Fibroblast of peridontal ligament (primary cell): ENCODE results near the gene KLHL36.

Experiments used
- DNase-seq: peaks from one replicate; pipeline ENCODE4 v3.0.0-alpha.2; 2010; ENCODE audit errors: extremely low read depth

The KLHL36 gene

GRCh38 chr16:84647828-84648594 is at the start of gene KLHL36:
Gene KLHL36 (plus strand): TSS chr16:84648511. CDS start chr16:84650868, 2,357 bp downstream.
- no peak for DNase-seq

GRCh38 chr16:84599521-84600202 is 48.6 kb upstream of the KLHL36 start:
- DNase-seq, result peak; percentile 80

DNA sequence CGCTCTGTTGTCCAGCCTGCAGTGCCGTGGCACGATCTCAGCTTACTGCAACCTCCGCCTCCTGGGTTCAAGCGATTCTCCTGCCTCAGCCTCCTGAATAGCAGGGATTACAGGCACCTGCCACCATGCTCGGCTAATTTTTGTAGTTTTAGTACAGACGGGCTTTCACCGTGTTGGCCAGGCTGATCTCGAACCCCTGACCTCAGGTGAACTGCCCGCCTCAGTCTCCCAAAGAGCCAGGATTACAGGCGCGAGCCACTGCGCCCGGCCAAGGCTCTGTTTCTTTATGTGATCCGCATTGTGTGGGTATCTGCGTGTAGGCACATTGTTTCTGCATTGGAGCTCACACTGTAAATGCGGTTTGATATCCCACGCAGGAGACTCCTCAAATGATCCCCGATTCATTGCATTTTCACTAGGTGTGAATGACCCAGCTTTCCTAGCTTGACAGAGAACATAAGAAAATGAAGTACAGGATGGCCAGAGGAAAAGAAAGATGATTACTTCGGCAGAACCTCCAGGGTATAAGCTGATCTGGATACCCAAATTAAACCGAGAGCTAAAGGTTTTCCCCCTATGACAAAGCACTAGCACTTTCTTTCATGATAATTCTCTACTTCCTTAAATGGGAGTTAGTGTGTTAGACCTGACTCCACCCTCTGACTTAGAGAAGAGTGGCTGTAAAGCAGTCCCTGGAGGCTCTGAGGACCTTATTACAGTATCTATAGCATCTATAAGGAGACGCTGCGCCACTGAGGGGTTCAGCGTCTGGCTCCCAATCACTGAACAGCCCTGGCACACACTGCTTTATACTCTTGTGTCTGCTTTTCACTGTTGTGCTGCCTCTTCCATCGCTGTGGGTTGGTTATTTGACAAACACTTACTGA is 47.7 kb upstream of the KLHL36 start:
- DNase-seq, result peak; percentile 41

- peak; percentile 99 for DNase-seq
Observed at GRCh38 chr16:84603140-84603816, 45.0 kb upstream of the KLHL36 start.

DNA sequence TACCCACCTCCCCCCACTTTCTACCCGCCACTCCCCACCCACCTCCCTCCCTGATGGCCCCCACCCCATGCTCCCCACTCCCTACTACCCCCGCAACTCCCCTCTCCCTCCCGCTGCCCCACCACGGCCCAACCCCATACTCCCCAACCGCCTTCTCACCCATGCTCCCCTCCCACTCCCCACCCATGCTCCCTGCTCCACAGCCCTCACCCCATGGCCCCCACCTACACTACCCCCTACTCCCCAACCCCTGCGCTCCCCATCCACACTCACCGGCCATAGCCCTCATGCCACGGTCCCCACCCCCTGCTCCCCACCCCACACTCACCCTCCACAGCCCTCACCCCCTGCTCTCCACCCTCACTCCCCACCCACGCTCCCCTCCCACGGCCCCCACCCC is 44.4 kb upstream of the KLHL36 start:
- no peak for DNase-seq

GRCh38 chr16:84604477-84605013 is 43.8 kb upstream of the KLHL36 start:
- no peak for DNase-seq

- DNase-seq, result peak; percentile 11
Observed at GRCh38 chr16:84605339-84605848, 42.9 kb upstream of the KLHL36 start.

DNA sequence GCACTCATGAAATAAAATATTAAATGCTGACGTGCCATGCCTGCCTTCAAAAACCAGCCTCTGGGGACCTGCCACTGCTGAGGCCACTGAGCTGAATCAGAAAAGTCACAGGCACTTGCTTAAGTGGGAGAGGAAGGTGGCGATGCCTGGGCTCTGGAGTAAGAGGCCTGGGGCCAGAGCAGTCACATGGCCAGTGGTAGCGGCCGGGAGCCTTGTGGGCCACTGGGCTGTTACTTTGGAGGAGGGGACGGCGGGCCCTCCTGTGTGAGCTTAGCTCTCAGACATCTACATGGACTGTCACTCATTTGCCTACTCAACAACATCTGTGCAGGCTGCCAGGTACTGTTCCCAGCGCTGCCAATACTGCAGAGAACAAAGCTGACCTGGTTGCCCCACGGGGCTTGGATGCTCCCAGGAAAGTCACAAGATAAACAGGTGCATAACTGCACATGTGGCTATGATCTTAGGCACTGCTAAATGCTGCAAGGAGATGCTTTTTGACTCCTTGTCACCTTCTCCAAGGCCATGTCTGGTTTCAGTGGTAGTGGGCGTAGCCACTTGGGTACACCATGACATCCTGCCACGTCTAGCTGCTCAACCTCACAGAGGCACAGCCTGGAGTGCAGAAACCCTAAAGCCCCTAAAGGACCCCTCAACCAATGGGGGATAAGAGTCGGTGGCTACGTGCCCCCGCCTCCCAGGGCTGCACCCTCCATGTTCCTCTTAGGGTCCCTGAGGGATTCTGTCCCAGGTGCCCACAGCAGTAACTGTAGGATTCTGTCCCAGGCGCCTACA is 42.0 kb upstream of the KLHL36 start:
- no peak for DNase-seq

DNA sequence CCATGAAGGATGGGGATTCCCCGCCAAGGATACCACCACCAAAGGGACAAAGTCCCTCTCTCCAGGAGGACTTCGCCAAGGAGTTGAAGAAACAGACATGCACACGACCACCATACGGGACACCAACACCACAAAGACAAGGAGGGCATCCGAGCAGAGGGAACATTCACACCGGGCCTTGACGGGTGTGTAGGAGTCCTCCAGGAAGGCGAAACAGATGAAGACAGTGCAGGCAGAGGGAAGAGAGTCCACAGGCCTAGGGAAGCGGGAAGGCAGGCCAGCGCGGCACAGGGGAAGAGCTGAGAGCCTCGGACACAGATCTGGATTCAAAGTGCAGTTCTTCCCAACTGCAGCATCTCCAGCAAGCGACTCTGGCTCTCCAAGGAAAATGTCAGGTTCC is 41.2 kb upstream of the KLHL36 start:
- no peak for DNase-seq

DNA sequence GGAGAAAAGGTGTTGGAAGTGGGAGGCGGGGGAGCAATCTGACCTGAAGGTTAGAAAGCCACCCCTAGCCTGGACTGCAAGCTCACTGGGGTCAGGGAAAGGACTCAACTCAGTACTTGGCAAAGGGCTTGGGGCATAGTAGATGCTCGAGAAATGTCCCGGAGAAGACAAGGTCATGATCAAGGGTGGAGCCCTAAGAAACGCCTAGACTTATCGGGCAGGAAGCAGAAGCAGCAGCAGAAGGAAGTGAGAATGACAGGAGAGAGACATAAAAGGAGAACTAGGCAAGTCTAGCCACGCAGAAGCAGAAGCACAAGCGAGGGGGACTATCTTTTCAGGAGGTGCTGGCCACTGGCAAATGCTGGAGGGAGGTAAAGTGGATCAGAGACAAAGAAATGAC is 40.6 kb upstream of the KLHL36 start:
- no peak for DNase-seq

DNA sequence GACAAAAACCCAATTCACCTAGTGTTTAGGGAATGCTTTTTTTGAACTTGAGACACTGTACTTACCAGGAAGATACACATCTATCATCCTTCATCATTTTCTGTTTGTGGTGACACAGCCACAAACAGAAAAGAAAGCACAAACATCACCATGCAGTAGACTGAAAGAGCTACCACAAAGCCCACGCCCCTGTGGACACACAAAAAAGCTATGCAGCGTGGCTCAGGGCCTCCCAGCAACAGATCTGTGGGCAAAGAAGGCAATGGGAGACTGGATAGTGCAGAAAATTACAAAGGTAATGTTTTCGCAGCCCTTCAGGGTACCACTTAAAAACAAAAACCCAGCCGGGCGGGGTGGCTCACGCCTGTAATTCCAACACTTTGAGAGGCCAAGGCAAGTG is 40.0 kb upstream of the KLHL36 start:
- no peak for DNase-seq

DNA sequence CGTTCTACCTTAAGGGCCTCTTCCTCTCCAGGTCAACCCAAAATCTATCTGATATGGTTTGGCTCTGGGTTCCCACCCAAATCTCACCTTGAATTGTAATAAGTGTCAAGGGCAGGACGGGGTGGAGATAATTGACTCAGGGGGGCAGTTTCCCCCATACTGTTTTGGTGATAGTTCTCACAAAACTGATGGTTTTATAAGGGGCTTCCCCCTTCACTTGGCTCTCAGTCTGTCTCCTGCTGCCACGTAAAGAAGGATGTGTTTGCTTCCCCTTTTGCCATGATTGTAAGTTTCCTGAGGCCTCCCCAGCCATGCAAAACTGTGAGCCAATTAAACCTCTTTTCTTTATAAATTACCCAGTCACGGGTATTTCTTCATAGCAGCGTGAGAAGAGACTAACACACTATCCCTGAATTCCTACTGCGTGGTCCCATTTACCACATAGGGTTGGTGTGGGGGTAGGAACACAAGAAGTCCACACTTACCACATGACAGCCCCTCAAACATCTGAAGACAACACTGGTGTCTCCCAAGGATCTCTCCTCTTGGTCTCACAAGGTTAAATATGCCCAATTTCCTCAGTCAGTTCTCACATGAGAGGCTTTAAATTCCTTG is 38.6 kb upstream of the KLHL36 start:
- DNase-seq, result no peak

DNA sequence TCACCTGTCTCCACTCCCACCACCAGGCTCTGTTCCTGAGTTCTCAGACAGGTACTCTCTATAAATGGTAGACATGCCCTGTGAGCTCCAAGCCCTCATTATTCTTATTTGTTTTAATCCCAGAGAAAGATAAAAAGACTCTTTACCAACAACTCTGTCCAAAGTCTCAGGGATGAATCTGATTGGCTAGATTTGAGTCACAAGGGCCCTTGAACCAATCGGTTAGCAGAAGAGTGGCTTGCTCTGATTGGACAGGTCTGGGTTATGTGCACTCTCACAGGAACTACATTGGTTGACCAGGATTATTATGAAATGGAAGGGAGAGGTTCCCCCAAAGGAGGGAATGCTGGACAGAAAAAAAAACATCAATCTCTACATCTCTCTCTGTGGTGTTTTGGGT is 37.9 kb upstream of the KLHL36 start:
- DNase-seq, result peak; percentile 23

GRCh38 chr16:84611041-84611440 is 37.3 kb upstream of the KLHL36 start:
- peak; percentile 92 for DNase-seq

GRCh38 chr16:84612686-84613085 is 35.6 kb upstream of the KLHL36 start:
- no peak for DNase-seq

DNA sequence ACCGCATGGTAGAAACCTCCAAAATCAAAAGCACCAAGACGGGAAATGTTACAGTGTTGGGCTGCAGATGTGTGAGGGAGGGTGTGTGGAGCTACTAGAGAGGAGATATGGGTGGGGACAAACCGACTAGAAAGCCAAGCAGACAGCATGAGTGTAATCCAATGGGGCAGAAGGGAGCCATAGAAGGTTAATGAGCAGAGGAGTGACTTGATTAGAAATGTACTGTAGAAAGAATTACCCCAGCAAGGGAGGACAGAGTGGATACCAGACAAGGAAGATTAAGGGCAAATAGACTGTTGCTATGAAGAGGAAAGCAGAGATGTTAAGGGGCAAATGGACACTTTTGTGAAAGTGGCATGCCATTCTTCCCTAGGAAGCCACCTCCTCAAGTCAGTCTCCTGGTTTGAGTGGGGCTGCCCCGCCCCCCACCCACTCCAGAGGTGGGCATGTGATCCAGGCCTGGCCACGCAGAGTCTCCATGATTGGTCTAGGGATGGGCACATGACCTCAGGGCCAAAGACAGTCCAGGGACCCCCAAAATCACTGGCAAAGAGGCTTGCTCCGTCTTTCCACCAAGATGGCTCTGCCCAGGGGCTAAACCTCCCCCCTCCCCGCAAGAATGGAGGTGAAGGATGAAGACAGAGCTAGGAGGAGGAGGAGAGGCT is 34.8 kb upstream of the KLHL36 start:
- no peak for DNase-seq

GRCh38 chr16:84614073-84614459 is 34.2 kb upstream of the KLHL36 start:
- DNase-seq, result no peak

GRCh38 chr16:84614623-84614967 is 33.7 kb upstream of the KLHL36 start:
- DNase-seq, result no peak

DNA sequence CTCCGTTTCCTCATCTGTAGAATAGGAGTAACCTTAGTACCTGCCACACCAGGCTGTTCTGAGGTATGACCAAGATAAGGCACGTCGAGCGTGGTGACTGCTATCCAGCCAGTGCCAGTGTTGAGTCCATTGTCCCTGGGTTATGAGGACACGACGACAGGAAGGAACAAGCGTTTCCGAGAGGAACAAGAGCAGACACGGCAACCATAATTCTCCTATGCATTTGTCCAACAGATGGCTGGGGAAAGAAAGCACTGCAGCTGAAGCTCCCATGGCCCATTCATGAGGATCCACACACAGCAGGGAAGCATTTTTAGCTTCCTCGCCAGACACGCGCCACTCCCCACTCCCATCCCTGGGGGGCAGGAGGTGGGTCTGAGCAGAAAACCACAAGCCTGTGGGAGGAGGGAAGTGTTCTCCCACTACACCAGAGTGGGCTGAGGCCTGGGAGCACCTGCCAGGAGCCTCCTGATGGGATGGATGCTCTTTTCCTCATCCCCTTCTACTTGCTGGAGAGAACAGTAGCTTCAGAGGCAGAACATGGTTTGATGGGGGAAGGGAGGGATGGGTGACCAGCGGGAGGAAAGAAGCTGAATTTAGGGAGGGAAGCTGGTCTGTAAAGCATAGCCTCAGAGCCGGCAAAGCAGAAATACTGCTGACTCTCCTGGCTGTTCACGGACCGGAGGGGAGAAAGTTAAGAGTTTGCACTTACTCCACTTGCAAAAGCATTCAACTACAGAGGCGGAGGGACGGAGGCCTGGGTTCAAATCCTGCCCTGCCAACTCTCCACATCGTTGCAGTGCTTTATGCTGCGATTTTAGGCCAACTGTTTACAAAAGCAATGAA is 33.1 kb upstream of the KLHL36 start:
- no peak for DNase-seq
